T-helper 22 cell (primary cell): Measurements from ENCODE around the gene DNM2.
A peak's percentile ranks its signal among the peaks of the same experiment; 100 is the strongest.

ENCODE experiments used
- DNase-seq: peaks from one replicate; pipeline ENCODE4 v3.0.0-alpha.2; 2020; ENCODE audit warnings: low read depth

Gene DNM2

DNA sequence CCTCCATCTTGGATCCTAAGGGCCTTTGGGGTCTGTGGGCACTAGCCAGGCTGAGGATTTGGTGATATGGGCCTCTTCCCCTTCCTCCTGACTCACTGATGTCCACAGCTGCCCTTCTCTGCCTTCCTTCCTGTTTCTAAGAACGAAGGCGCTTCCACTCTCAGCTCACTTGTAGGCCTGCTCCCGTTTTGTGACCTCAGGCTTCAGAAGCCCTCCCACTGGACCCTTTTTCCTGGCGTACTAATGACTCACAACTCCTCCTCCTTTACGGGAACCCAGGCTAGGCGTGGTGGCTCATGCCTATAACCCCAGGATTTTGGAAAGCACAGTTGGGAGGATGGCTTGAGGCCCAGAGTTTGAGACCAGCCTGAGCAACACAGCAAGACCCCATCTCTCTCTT is 62.5 kb downstream of the DNM2 start:
- DNase-seq, result no peak

DNA sequence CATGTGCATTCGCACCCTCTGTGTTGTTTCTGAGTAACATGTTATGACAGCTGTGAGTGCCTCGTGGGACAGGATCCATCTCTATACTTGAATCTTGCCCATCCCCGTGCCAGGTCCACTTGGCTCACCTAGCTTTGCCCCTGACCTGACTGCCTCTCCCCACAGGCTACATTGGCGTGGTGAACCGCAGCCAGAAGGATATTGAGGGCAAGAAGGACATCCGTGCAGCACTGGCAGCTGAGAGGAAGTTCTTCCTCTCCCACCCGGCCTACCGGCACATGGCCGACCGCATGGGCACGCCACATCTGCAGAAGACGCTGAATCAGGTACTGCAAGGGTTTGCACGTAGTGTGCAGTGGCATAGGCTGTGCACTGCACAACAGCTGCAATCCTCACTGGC is 64.9 kb downstream of the DNM2 start:
- DNase-seq, result no peak

DNA sequence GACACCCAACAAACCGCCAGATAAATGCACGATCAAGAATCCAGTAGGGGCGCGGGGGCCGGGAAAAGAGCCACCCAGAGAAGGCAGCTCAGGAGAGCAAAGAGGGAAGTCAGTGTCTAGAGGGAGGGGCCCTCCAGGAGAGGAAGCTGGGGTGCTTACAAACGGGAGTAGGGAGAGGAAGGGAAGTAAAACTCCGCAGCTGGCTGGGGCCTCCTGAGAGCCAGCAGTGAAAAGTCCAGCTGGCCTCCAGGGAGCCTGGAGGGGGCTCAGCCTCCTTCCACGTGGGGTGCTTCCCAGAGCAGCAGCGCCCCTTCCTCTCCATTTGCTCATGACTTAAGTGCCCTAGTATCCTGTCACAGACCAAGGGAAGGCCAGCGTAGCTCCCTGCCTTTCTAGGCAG is 66.4 kb downstream of the DNM2 start:
- no peak for DNase-seq

DNA sequence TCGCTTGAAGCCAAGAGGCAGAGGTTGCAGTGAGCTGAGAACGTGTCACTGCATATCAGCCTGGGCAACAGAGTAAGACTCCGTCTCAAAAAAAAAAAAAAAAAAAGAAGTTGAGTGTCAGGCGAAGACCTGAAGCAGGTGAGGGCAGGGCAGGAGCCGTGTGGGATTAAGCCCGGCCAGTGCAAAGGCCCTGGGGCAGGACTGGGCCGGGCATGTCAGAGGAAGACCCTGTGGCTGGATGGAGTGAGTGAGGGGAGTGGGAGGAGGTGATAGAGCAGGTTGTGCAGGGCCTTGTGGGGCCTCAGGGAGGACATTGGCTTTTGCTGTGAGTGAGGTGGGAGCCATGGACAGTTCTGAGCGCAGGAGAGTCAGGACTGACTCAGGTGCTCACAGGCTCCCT is 70.3 kb downstream of the DNM2 start:
- no peak for DNase-seq

DNA sequence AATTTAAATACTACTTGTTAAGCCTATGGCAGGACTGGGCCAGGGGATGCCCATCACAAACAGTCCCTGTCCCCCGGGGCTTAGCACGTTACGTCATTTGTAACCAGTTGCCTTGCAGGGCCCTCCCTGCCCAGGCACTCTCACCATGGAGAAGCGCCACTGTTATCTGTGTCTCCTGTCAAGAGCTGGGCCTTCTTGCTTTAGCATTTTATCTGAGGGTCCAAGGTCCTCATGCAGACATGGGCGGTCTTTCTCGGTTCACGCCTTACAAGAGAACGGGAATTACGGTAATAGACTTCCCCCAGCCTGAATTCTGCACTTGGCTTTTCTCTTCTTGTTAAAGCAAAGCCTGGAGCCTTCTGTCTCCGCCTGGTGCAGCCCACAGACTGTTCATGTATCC is 72.0 kb downstream of the DNM2 start:
- DNase-seq, result no peak

DNA sequence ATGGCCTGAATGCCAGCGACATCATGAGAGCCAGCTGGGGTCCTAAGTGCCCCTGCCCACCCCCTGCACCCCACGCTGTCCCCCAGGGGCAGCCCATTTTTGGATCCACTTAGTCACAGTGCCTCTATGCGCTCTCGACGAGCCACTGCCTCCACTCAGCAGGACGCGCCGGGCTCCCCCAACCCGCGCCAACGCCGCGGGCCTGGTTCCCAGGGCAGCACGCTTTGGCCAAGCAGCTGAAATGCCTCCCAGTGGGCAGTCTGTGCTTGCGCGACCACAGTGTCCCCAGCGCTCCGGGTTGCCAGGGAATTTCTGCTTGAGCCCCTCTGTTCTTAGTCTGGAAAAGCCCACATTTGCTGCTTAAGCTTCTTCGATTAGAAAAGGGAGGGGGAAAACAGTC is 78.8 kb downstream of the DNM2 start:
- DNase-seq, result no peak

DNA sequence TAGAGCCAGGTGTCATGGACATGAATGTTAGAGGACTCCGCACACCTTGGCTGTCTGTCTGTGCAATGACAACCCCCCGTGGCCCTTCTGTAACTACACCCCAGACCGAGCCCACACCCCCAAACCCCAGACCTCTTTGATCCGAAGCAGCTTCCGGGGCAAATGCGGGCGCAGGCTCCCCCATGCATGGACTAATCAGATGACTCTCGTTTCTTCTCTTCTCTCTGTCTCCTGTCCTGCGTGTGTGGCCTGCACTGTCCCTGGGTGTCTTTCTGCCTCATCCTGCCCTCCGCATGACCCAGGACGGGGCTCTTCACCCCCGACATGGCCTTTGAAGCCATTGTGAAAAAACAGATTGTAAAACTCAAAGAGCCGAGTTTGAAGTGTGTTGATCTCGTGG is 79.2 kb downstream of the DNM2 start:
- peak; percentile 52 for DNase-seq

DNA sequence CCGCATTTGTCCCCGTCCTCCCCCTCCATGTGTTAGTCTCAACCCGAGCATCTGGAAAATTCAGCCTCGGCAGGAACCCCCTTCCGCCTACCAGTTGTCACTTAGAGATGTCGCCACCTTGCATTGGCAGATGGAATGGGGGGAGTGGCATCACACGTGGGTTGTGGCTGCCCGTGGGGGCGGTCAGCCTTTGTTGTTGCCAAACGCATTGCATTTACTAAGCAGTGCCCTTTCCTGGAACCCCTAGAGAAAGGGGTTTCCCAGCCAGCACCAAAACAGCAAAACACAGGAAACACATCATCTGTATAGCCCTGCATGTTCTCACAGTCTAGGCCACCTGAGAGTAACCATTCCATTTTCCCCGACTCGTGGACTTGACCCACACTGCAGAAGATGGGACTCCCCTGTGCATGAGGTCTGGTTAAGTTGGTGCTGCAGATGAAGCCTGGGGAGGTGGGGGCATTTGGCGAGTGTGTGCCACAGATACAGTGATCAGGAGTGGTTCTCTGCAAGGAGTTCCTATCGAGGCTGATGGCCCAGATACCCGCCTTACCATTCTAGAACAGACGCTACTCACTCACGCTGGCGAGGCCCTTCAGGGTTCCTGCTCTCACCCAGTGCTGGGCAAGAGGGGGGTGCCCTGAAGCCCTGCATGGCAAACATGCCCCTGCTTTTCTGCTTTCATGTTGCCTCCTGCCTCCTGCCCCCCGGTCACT is 79.8 kb downstream of the DNM2 start:
- DNase-seq, result peak; percentile 74

DNA sequence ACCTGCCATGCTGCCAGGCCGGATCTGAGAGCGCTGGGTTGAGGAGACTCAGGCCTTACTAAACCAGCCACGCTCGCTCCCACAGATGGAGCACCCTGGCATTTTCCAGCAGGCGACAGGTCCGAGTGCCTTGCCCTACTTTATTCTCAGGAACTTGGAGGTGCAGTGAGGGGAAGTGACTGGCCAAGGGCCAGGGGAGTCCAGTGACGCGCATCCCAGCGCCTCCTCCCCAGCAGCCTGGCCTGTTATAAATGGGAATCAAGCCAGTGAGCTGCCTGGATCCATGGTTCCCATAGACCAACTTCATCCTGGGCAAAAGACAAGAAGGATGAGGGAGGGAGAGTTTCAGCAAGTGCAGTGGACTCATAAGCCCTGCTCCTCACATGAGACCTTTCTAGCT is 82.6 kb downstream of the DNM2 start:
- DNase-seq, result no peak

DNA sequence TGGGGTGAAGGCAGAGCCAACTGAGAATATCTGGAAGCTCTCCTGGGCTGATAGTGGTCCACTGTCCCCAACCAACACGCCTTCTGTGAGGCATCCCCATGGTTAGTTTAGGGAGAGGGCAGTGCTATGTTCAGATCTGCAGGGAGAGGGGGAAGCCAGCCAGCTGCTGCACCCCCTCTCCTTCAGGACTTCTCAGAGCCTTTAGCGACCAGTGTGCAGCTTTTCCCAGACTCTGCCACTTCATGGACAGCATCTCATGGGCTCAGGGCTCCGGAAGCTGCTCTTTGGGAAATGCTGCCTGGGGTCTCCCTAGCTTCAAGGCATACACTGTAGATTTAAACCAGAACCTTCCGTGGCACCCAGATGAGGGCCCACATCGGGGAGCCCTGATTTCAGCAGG is 84.6 kb downstream of the DNM2 start:
- DNase-seq, result no peak

DNA sequence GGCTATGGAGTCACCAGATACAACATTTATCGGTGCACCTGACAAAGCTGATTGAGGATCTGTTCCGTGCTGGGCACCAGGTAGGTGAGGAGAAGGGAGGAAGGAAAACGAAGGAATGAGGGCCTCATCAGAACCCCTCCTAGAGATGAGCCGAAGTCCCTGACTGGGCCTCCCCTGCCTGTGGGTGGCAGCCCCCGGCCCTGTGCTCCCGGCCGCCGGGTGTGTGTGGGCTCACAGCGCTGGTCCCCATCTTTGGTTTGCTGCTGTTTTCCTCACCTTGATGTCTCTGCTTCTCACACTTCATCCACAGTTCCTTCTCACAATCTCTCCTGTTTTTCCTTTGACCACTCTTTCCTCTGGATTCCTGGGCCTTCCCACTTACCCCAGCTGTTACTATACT is 85.4 kb downstream of the DNM2 start:
- DNase-seq, result no peak

DNA sequence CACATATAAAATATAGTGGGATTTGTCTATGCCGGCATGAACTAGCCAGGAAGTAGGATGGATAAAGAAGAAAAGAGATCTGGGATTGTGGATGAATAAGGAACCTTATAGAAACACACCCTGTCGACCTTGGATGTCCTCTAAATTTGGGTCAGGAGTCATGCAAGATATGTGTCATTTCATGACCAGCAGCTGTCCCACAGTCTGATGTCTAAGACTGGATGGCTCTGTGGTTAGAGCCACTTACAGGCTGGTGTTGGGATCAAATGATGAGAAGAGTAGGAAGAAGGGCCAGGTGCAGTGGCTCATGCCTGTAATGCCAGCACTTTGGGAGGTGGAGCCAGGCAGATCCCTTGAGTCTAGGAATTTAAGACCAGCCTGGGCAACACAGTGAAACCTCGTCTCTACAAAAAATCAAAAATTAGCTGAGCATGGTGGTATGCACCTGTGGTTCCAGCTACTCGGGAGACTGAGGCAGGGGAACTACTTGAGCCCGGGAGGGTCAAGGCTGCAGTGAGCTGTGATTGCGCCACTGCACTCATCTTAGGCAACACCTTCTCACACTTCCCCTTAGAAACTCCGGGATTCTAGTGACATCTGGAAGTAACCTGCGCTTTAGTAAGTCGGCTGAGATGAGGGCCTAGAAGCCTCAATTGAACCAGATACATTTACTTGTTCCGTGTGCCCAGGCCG is 87.3 kb downstream of the DNM2 start:
- no peak for DNase-seq

DNA sequence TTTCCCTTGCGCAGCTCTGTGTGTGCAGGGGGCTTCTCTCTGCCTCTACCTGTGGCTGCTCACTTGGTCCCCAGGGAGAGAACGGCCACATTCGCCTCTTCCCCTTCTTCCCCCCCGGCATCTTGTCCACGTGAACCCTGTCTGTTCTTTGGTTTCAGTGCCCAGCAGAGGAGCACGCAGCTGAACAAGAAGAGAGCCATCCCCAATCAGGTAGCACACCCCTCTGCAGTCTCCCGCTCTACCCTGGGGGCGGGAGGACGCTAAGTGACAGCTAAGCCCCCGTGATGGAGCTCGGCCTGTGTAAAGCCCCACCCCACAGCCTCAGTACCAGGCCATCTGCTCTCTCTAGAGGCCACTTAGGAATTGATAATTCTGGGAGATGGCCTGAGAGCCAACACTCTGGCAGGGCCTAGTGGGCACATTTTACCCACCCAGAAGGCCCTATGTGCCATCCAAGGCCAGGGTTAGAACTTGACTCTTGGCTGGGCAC is 87.9 kb downstream of the DNM2 start:
- no peak for DNase-seq

DNA sequence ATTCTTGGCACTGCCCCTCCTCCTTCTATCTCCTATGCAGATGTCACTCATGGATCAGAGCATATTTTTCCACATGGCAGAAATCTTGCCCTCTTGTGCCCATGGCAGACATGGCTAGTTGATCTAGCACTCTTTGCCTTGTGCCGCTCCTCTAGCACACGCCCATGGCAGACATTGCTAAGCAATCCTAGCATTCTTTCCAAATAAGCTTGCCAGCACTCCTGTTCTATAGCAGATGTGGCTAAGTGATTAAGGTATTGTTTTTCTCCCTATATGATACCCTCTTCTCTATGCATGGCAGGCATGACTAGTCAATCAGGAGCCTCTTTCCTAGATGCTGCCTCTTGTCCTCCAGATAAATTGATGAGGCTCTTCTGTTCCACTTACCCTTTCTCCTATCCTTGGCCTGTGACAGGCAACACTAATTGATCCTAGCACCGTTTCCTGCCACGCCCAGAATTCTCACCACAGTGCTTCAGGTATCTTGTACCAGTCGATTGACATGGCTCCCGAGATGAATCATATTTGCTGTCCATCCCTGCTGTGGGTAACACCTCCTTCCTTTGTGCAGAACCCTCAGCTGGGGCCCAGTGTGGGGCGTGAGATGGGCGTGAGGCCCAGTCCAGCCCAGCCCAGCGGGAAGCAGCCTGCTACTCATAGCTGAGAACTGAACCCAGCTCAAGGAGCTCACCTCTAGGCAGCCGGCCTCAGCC is 91.2 kb downstream of the DNM2 start:
- peak; percentile 13 for DNase-seq

DNA sequence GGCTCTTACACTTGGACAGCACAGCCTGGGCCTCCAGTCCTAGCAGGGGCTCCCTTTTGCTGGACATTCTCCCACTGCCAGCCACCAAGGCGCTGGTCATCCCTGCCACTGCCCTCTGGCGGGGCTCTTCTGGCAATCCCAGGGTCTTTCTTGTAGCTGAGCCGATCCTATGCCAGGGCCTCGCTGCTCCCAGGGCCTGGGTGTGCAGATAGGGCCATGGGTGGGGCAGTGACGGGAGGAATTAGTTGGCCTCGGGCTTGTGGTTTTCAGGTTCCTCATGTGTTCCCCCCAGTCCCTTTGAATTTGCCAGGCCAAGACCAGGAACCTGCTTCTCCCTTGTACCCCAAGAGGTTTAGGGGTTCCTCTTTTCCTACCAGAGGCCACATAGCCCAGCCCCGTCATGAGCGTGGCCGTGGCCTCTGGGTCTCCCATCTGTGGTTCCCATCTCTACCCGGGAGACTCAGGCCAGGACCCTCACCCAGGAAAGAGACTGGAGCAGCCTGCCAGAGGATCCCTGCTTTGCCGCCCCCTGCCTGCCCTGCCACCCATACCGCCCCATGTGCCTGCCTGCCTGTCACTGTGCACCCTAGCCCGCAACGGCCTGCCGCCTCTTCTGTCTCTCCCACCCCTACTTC is 91.9 kb downstream of the DNM2 start:
- no peak for DNase-seq

DNA sequence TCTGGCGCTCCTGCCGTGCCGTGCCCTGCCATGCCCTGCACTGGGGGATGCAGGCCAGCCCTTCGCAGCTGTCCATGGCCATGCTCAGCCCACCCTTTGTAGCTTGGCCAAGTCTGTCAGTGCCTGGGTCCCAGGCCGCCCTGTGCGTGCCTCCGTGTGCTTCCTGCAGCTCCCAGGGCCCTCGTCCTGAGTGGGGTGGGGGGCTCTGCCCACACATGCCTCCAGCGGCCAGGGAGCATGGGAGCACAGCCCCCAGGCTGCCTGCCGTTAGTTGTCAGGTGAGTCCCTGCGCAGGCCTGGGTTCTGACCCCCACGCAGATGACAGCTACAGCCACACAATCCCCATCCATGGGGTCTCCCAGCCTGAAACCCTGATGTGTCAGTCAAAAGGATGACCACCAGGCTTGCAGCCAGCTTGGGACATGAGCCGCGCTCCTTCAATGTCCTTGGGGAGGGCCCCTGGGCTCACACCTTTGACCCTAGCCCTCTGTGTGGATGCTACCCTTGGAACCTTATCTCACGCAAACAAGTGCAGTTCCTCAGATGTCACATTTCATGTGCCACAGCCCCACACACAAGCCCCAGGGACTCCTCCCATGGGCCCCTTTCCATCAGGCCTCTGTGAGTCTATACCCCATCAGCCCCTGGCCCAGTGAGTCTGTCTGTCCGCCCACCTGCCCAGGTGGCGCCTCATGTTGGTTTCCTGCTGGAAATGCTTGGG is 93.7 kb downstream of the DNM2 start:
- no peak for DNase-seq

DNA sequence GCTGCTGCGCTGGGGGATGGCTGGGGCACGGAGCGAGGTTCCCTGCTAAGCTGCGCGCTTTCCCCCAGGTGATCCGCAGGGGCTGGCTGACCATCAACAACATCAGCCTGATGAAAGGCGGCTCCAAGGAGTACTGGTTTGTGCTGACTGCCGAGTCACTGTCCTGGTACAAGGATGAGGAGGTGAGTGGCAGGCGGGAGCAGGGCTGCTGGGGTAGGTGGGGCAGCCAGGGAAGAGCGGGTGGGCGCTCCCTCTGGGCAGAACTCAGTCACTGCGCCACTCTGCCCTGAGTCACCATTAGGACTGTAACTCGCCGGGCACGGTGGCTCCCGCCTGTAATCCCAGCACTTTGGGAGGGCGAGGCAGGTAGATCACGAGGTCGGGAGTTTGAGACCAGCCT is 94.3 kb downstream of the DNM2 start:
- no peak for DNase-seq

DNA sequence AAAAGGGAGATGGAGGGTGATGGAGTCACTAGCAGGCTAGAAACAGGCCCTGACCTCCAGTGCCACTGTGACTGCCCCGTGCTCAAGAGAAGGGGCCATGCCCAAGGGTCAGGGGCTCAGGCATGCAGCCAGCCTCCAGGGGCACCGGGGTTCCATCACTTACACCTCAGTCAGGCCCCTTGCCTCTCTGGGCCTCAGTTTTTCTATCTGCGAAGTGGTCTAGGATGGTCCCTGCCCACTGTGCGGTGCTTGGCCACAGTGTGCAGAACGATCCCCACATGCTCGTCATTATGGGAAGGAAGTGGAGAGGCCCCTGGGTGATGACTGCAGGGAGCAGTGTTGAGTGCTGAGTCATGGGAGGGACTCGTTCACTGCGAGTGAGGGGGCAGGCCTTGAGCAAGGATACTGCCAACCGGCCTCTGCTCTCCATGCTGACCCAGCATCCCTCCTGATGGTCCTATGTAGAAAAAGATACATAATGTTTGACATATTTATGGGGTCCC is 95.1 kb downstream of the DNM2 start:
- DNase-seq, result no peak

DNA sequence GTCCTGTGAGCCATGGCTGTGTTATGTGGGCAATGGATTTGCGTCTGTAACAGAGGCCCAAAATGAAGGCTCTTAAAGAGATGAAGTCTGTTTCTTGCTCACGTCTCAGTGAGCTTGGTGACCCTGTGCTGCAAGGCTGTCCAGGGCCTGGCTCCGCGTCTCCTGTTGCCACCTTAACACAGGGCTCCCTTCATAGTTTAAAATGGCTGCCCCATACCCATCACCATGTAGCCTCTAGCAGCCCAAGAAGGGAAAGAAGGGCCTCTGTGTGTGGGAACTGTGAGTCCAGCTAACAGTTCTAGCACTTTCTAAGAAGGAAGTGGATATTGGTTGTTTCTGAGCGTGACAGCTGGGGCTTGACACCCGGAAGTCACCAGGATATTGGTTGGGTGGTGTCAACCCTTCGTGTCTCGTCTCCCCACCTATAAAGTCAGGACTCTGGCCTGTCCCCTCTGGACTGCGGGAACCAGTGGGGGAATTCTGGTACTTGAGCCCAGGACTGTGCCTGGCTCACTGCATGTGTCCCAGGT is 97.2 kb downstream of the DNM2 start:
- no peak for DNase-seq

DNA sequence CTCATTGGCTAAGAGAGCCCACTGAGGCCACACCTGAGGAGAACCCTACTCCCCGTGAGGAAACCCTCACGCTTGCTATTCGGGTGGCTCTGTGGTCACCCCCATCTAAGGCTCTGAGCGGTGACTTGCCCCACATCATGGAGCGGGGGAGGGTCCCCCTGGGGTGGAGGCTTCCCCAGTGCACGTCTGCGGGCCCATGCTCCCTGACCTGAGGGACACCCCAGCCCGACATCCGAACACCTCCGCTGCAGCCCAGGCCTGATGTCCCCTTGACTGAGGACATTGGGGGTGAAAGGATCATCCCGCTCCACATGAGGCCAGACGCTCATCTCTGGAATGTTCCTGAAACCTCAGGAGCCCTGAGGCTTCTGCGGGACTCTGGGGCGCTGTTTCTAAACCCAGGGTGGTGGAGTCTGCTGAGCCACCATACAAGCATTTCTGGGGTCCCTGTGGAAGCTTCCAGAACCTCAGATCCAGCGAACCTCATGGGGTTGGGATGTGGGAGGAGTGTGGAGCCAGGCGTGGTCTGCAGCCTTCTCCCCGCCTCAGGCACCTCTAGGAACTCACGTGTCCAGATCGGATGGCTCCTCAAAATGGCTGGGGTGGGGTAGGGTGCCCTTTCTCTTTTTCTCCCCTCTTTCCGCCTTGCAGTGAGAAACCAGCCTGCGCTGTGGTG is 98.2 kb downstream of the DNM2 start:
- no peak for DNase-seq

DNA sequence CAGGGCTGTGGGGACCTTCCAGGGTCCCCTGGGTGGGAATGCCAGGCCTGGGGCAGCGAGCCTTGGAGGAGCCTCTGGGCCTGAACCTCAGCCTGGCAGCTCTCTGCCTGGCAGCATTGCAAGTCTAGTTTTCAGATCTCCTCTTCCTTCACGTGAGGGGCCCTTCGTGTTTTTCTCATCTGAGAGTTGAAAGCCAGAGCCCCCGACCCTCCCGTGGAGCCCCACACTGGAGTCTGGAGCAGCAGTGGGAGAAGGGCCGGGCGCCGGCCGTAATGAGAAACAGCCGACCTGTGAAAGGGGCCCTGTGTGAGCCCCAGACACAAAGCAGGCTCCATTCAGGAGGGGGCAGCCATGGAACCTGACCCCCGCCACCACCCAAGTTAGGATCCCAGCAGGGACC is 98.8 kb downstream of the DNM2 start:
- no peak for DNase-seq
